MM.1S (cell line): Measurements from ENCODE around the gene TMEM191B.
"Not testable (repeated sequence)": the region's sequence is repeated elsewhere in the genome, so short reads cannot be mapped to it uniquely, and the experiment has no call there.

ENCODE experiments used
- EZH2 ChIP-seq: fragments of 300-600 bp; sonication (generic); optimal IDR thresholded peaks from 2 replicates; pipeline ENCODE3; 2017; ENCODE audit warnings: low read depth, mild to moderate bottlenecking, antibody characterized with exemption, low read length, mixed read lengths
- TF ChIP-seq, protein P1 (sequence below): fragments of 300-600 bp; sonication (generic); IDR thresholded peaks from 2 replicates; pipeline ENCODE4 v1.5.1; 2016; ENCODE audit warnings: antibody characterized with exemption, low read length, mixed read lengths

DNA sequence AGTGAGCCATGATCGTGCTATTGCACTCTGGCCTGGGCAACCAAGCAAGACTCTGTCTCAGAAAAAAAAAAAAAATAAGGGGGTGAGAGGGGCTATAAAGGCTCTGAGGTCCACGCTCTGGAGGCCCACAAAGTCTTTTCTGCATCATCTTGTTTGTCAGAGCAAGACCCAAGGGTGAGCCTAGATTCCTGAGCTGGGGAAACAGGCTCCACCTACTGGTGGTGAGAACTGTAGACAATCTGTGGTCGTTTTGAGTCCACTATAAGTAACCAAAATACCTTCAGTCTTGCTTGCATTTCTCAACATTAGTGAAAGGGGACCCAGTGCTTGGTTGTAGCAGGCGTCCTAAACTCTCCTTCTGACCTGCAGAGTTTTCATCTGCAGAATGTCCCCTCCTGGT is 4.3 kb upstream of the TMEM191B start:
- TF ChIP-seq, protein P1, sequence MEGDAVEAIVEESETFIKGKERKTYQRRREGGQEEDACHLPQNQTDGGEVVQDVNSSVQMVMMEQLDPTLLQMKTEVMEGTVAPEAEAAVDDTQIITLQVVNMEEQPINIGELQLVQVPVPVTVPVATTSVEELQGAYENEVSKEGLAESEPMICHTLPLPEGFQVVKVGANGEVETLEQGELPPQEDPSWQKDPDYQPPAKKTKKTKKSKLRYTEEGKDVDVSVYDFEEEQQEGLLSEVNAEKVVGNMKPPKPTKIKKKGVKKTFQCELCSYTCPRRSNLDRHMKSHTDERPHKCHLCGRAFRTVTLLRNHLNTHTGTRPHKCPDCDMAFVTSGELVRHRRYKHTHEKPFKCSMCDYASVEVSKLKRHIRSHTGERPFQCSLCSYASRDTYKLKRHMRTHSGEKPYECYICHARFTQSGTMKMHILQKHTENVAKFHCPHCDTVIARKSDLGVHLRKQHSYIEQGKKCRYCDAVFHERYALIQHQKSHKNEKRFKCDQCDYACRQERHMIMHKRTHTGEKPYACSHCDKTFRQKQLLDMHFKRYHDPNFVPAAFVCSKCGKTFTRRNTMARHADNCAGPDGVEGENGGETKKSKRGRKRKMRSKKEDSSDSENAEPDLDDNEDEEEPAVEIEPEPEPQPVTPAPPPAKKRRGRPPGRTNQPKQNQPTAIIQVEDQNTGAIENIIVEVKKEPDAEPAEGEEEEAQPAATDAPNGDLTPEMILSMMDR = not testable (repeated sequence)
- TF ChIP-seq EZH2 = not testable (repeated sequence)
